Tibial nerve (tissue), 4 donors: ENCODE measurements around the gene FRMD3. TPM values are rescaled to one million over a fixed set of nuclear protein-coding genes. Genes with fewer than 3 reads are reported as not detected.

Experiments used
- DNase-seq, 2 donors: peaks; one replicate each; pipeline ENCODE4 v3.0.0-alpha.2; 2019; ENCODE audit warnings: low spot score in 2 of 2
- H3K27ac ChIP-seq, 4 donors: fragments of 200-600 bp; sonication (generic) in 3 of 4; one replicate each; pipeline ENCODE4 v1.5.1; 2017 to 2019; ENCODE audit warnings: mild to moderate bottlenecking in 1 of 4
- H3K27me3 ChIP-seq, 2 donors: fragments of 200-600 bp; sonication (generic) in 1 of 2; one replicate each; pipeline versions ENCODE4 v1.5.1 to v1.6.0; 2017 to 2019
- H3K36me3 ChIP-seq, 3 donors: fragments of 200-600 bp; sonication (generic); one replicate each; pipeline ENCODE4 v1.5.1; 2018 to 2019
- H3K4me1 ChIP-seq, 4 donors: fragments of 200-600 bp; sonication (generic) in 3 of 4; one replicate each; pipeline ENCODE4 v1.5.1; 2017 to 2019
- H3K4me3 ChIP-seq, 4 donors: fragments of 200-600 bp; sonication (generic) in 3 of 4; one replicate each; pipeline ENCODE4 v1.5.1; 2017 to 2019; ENCODE audit warnings: mild to moderate bottlenecking in 1 of 4, moderate library complexity in 1 of 4
- H3K9me3 ChIP-seq, 4 donors: fragments of 200-600 bp; sonication (generic) in 3 of 4; one replicate each; pipeline ENCODE4 v1.5.1; 2017 to 2019
- EP300 ChIP-seq, 2 donors: sonication (generic); formaldehyde crosslinking; IDR thresholded peaks; one replicate each; pipeline ENCODE4 v1.6.1; 2017; ENCODE audit warnings: antibody characterized with exemption in 2 of 2, mild to moderate bottlenecking in 1 of 2
- POLR2A ChIP-seq, 2 donors: fragments of 450-650 bp; IDR thresholded peaks; one replicate each; pipeline ENCODE4 v1.6.1; 2017; ENCODE audit warnings: antibody characterized with exemption in 2 of 2, mild to moderate bottlenecking in 2 of 2, moderate library complexity in 2 of 2
- WGBS, 2 donors: methylation state at CpG; one replicate each; pipeline ENCODE4 v1.1.5; 2018; 5-methylcytosine and 5-hydroxymethylcytosine counted together
- total RNA-seq, 4 donors: library from RNA; depleted of rRNA; stranded (reverse); fragments of >200 nt; gene quantifications; one replicate each; pipeline ENCODE4 v1.1.0, GENCODE V29; 2016
- TF ChIP-seq, protein P1 (sequence below), 5 experiments: fragments of 200-600 bp in 3 of 5; fragments of 450-650 bp in 2 of 5; sonication (generic) in 3 of 5; IDR thresholded peaks; one replicate each; pipeline ENCODE4 v1.5.1; 2016 to 2019; ENCODE audit warnings: antibody characterized with exemption in 5 of 5, mild to moderate bottlenecking in 3 of 5, moderate library complexity in 2 of 5

Gene FRMD3
- total RNA-seq, 4 donors from 2014 or later, result 31.2 to 44.0 (median 34.5) TPM

DNA sequence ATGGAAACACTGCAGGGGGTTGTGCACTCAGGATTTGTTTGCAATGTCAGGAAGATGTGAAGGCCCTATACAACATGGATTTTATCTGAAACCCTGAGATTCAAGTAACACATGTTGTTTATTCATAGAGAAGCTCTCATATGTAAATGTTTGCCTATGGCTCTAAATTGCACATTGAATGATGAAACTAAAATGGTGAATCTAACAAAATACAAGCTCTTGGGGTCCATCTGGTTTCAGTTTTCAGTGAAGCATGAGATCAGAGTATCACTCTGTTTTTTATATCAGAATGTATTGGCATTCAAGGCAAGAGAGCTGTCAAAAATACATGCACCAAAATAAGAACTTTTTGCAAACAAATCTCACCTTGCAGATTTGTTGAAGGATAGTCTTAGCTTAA, 19.6 kb upstream of the FRMD3 start:
- H3K4me3 ChIP-seq, result no peak overlapping the region
- H3K4me1 ChIP-seq, result no peaks in the 10 kb centered on the region
- peaks cover 0 to 5% (median 0%) of the 10 kb centered on the region in 4 donors for H3K9me3 ChIP-seq
- peaks cover 0 to 5% (median 0%) of the 10 kb centered on the region in 3 donors for H3K36me3 ChIP-seq
- no peaks in the 10 kb centered on the region for H3K27me3 ChIP-seq
- TF ChIP-seq EP300 (IDR thresholded peaks at IDR 0.05) (no peak), POLR2A (IDR thresholded peaks at IDR 0.05) (no peak)
- TF ChIP-seq, protein P1, sequence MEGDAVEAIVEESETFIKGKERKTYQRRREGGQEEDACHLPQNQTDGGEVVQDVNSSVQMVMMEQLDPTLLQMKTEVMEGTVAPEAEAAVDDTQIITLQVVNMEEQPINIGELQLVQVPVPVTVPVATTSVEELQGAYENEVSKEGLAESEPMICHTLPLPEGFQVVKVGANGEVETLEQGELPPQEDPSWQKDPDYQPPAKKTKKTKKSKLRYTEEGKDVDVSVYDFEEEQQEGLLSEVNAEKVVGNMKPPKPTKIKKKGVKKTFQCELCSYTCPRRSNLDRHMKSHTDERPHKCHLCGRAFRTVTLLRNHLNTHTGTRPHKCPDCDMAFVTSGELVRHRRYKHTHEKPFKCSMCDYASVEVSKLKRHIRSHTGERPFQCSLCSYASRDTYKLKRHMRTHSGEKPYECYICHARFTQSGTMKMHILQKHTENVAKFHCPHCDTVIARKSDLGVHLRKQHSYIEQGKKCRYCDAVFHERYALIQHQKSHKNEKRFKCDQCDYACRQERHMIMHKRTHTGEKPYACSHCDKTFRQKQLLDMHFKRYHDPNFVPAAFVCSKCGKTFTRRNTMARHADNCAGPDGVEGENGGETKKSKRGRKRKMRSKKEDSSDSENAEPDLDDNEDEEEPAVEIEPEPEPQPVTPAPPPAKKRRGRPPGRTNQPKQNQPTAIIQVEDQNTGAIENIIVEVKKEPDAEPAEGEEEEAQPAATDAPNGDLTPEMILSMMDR (IDR thresholded peaks at IDR 0.05), result no peak
- no peak for DNase-seq
- no peak overlapping the region for H3K27ac ChIP-seq

- 90% methylated on average over 1 of the region's 1 CpG for WGBS, 2 donors
- Histone ChIP-seq H3K36me3 (peaks cover 0 to 5% (median 0%) of the 10 kb centered on the region in 3 donors), H3K27ac (no peak overlapping the region), H3K4me1 (no peaks in the 10 kb centered on the region), H3K9me3 (peaks cover 0 to 9% (median 0%) of the 10 kb centered on the region in 4 donors), H3K4me3 (no peak overlapping the region), H3K27me3 (no peaks in the 10 kb centered on the region)
- no peak for DNase-seq
- TF ChIP-seq POLR2A (IDR thresholded peaks at IDR 0.05) (no peak), EP300 (IDR thresholded peaks at IDR 0.05) (no peak)
- TF ChIP-seq, protein P1 (IDR thresholded peaks at IDR 0.05), result no peak
Measured at GRCh38 chr9:83557317-83557716, 19.1 kb upstream of the FRMD3 start.

- WGBS, 2 donors, result 52 to 79% methylated on average over 3 of the region's 3 CpGs
- no peaks in the 10 kb centered on the region for H3K4me1 ChIP-seq
- TF ChIP-seq, protein P1 (IDR thresholded peaks at IDR 0.05), result no peak
- TF ChIP-seq EP300 (IDR thresholded peaks at IDR 0.05), result peak in 1 of 2 donors; percentile 69
- peaks cover 0 to 5% (median 0%) of the 10 kb centered on the region in 3 donors for H3K36me3 ChIP-seq
- no peak overlapping the region for H3K27ac ChIP-seq
- no peaks in the 10 kb centered on the region for H3K27me3 ChIP-seq
- DNase-seq, result peak; percentile 37 to 66
- H3K9me3 ChIP-seq, result peaks cover 0 to 16% (median 1%) of the 10 kb centered on the region in 4 donors
- no peak overlapping the region for H3K4me3 ChIP-seq
Measured at GRCh38 chr9:83554278-83554677, 16.1 kb upstream of the FRMD3 start.

DNA sequence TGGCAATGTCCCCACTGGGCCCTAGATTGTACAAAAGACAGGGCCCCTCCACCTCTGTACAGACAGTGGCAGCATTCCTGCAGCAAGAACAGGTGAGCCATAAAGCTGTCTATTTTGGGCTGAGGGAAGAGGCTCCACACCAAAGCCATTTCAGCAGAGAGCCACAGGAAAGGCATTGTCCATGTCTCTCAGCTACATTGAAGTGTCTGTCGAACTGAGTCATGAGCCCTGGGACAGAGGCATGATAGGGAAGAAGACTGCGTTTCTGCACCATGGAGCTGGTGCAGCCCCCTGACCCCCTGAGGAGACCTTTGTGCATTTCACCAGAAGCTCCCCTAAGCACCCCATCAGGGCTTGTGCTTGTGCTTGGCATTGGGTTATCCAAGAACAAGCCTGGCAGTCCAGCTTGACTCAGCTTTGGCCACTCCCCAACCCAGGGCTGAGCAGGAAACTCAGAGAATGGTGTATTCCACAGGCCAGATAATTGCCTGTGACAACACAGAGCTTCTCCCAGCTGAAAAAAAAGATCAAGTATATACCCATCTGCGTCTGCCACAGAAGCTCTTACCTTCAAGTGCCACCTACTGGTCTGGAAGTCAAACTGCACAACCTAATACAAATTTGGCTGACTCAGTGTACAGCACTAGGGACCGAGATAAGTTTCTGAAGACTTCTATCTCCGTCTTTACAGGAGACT, 5.9 kb upstream of the FRMD3 start:
- Histone ChIP-seq H3K4me3 (no peak overlapping the region), H3K9me3 (peaks cover 0 to 8% (median 0%) of the 10 kb centered on the region in 4 donors), H3K27me3 (no peaks in the 10 kb centered on the region), H3K27ac (no peak overlapping the region), H3K4me1 (peaks cover 0 to 10% (median 0%) of the 10 kb centered on the region in 4 donors), H3K36me3 (no peaks in the 10 kb centered on the region)
- no peak for DNase-seq
- TF ChIP-seq POLR2A (IDR thresholded peaks at IDR 0.05) (no peak), EP300 (IDR thresholded peaks at IDR 0.05) (no peak)
- TF ChIP-seq, protein P1 (IDR thresholded peaks at IDR 0.05), result peak; percentile 51 to 70 (median 59)
- WGBS, 2 donors, result 43 to 56% methylated on average over 5 of the region's 5 CpGs

- WGBS, 2 donors, result 36 to 53% methylated on average over 4 to 6 of the region's 6 CpGs
- H3K4me1 ChIP-seq, result peaks cover 0 to 29% (median 5%) of the 10 kb centered on the region in 4 donors
- H3K9me3 ChIP-seq, result no peaks in the 10 kb centered on the region
- peak overlapping the region; percentile 60 to 78 (median 70) for H3K4me3 ChIP-seq
- no peaks in the 10 kb centered on the region for H3K36me3 ChIP-seq
- H3K27me3 ChIP-seq, result no peaks in the 10 kb centered on the region
- H3K27ac ChIP-seq, result peak overlapping the region; percentile 70 to 89 (median 76)
- DNase-seq, result no peak
- TF ChIP-seq, protein P1 (IDR thresholded peaks at IDR 0.05), result peak in 2 of 5 experiments; percentile 4 to 5
- TF ChIP-seq POLR2A (IDR thresholded peaks at IDR 0.05), result no peak
Measured at GRCh38 chr9:83538890-83539238, 663 bp upstream of the FRMD3 start.
